Limb (tissue), 2 donors: ENCODE results near the gene MFGE8.

ENCODE experiments used
- DNase-seq, 2 donors: peaks; one replicate each; pipeline ENCODE4 v3.0.0-alpha.2; 2016; ENCODE audit errors: extremely low spot score in 2 of 2

The MFGE8 gene

DNA sequence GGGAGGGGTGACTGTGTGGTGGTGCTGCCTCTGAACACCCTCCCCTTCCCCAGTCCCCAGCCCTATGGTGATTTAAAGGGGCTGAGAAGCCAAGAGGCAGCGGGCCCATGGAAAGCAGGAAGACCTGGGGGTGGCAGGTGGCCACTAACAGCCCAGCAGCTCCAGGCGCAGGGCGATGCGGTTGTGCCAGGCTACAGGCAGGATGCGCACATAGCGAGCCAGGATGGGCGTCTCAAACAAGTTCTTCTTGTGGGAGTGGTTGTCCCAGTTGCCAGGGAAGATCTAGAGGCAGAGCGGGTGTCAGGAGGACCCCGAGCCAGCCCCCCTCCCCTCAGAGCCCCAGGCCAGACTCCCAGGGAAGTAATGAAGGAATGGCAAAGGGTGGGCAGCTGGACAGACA lies 13.9 kb downstream of the MFGE8 start:
- DNase-seq: no peak

DNA sequence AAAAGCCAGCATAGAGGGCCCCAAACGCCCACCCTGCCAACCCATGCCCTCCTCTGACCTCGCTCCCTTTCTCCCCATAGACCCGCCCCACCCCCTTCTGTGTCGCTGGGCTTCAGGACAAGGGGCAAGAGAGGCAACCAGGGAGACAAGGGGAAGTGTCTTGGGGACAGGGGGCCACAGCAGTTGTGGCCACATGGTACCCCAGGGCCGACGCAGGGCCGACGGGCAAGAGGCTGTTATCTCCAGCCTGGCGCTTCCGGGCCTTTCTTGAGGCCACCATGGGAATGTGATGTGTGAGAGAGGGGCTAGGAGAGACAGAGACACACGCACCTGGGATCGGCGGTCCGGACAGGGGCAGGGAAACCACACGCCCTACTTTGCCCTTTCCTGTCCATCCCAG lies 14.4 kb downstream of the MFGE8 start:
- DNase-seq: no peak

DNA sequence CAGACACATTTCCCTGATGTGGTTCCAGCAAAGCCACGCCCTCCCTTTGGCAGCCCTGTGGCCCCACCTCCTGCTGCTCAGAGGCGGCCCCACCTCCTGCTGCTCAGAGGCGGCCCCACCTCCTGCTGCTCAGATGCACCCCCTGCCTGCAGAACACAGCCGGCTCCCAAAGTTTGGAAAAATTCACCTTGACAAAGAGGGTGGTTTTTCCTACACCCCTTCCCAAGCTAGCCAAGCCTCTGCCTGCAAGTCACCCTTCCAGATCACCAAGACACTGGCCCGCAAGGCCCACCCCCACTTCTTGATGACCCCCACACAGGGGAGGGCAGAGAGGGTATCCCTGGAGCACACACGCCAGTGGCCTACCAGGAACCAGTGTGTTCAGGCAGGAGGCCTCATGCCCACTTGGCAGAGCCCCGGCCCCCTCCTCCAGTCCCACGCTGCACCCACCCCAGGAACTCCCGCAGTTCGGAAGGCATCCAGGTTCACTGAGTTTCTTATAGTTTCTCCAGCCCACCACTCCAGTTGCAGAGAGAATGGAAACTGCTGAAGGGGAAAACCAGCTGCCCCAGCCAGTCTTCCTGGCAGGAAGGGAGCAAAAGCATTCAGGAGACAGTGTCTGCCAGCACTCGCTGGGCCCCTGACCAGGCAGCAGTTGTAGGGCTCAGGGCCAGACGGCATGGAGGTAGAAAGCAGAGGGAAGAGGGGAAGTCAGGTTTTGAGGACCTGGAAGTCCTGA lies 15.6 kb downstream of the MFGE8 start:
- DNase-seq: peak; percentile 88 to 91

DNA sequence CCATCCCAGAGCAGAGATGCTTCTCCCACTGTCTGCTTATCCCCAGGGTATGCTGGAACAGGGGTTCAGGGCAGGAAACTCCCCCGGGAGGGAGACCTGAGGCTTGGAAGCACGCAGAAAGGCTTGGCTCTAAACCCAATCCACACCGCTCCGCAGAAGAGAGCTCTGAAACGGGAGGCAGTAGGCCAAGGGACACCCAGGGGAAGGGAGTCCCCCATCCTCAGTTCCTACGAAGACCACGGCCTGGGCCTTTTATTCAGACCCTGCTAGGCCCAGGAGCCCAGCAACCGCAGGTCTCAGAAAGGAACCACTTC lies 16.1 kb downstream of the MFGE8 start:
- DNase-seq: no peak

DNA sequence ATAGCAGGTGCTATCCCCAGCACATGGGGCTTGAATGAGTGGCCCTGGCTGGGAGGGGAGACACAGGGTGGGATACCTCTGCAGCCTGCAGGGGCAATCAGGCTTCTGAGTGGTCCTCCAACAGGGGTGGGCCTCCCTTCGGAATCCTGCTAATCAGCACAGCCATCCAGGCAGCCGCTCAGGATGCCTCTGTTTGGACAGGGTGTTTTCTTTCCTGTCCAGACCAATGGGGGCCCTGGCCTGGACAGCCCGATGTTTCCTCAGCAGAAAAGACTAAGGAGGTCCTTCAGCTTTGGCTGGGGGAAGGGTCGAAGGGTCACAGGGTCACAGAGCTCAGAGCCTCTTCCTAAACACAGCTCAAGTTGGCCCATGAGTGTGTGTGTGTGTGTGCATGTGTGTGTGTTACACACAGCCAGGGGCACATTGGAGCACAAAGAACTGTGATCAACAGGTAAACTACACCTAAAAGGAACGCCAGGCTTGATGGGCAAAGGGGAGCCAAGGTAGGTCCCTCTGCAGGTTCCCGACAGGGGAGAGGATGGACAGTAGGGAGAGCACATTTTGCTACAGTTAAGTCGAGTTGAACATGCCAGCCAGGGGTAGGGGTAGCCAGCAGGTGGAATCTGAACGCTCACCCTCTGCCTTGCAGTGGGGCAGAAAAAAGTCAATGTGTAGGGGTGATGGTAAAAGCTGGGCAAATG lies 16.7 kb downstream of the MFGE8 start:
- no peak for DNase-seq

DNA sequence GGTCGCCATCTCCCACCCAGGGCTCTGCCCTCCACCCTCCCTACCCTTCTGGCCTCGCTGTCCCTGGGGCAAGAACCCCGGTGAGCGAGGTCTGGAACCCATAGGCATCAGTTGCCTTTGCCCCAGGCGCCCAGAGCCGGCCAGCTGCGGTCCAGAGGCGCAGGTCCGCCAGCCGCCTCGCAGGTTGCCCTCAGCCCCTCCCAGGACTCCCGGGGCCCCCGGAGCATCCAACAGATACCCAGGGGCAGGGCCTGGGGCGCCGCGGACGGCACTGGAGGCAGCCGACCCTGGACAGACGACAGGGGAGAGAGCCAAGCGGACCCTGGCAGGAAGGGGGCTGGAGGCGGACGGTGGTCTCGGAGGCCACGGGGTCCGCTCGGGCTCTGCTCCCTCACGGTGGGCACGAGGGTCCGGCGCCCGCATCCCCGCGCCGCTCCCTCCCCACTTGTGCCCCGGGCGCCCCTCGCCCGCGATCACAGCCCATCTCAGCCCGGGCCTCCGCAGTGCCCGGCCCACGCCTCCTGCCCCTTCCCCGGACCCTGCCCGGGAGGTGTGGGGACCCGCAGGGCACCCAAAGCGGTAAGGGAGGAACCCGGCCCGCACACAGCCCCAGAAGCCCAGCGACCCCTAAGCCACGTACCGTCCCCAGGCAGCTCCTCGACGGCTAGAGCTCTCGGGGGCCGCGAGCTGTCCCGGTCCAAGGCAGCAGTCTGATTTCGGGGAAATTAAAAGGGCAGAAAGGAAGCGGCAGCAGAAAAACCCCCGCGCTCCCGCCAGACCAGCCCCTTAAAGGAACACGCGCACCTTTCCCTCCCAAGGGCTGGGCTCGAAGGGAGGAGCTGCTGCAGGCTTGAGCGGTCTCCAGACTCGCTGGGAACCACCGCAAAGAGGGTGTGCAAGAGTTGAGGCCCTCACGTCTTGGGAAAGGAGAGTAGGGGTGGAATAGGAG lies 18.1 kb downstream of the MFGE8 start, which contains the start of gene HAPLN3:
Gene HAPLN3 (minus strand): TSS at position 726 of the 949 bp plus-strand sequence. CDS start 8,246 bp downstream, outside the sequence.
- DNase-seq: peak in 1 of 2 donors; percentile 26

DNA sequence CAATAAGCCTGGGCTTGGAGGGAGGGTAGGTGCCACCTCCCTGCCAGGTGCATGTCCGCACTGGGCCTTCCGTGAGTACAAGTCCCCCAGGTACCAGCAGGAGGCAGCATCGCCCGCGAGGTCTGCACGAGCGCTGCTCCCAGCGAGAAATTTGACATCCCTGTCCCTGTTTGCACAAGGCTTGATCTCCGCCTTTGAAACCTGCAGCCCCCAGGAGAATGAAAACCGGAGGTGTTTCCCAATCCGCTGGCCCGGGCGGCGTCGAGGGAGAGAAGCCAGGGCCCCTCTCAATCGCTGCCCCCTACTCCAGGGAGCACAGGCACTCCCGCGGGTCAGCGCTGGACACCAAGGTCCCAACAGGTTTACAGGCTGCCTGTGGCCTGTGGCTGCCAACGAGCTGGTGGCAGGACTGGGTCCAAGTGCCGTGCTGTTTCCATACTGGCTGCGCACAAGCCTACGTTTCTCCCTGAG lies 18.8 kb downstream of the MFGE8 start:
- DNase-seq: peak; percentile 24 to 79

DNA sequence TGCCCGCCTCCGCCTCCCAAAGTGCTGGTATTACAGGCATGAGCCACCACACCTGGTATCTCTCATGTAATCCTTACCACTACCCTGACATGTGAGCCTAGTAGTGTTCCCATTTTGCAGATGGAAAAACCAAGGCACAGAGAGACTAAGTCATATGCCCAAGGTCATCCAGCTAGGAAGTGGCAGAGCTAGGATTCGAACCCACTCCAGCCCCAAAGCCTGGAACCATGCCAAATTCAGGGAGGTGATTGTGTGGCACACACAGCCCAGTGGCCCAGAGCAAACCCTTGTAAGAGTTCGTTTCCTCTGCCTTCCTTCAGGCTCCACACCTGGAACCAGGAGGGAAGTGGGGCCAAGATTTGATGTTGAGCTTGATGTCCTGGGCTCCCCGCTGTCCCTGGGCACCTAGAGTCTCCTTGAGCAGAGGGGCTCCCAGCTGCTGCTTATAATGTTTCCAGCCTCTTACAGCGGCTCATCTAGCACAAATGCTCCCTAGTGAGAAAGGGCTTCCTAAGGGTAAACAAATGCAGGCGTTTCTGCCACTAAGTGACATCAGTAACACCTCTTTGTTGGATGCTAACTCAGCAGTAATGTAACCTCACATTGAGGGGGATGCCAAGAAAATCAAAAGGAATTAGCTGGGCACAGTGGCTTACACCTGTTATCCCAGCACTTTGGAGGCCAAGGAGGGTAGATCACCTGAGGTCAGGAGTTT lies 21.5 kb downstream of the MFGE8 start:
- no peak for DNase-seq

DNA sequence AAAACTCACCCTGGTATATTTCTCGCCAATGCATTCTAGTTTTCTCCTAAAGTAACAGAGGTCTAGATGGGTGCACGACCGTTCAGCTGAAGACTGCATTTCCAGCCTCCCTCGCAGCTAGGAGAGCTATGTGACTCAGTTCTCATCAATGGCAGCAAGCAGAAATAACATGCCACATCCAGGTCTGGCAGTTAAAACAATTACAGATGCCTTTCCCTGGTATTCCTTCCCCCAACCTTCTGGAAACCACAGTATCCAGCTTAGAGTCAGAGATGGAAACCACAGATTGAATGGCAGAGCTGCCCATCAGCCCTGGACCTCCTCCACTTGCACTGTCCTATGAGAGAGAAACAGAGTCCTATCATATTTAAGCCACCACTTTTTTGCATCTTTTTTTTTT lies 22.7 kb downstream of the MFGE8 start:
- DNase-seq: no peak

DNA sequence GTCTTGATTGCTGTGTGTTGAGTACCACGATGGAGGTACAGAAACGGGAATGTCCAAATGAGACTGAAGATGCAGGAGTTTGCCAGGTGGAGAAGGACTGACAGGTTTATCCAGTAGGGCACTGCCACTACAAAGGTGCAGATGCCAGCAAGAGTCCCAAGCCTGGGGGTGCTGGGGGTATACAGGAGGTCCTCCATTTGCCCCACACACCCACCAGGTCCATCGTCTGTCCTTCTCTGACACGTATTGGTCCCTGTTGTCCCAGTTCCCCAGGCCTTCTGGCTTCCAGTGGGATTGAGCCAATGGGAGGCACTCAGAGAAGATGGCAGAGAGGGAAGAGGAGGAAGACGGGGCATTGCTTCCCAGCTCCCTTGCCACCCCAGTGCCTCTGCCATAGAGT lies 24.5 kb downstream of the MFGE8 start:
- DNase-seq: no peak

DNA sequence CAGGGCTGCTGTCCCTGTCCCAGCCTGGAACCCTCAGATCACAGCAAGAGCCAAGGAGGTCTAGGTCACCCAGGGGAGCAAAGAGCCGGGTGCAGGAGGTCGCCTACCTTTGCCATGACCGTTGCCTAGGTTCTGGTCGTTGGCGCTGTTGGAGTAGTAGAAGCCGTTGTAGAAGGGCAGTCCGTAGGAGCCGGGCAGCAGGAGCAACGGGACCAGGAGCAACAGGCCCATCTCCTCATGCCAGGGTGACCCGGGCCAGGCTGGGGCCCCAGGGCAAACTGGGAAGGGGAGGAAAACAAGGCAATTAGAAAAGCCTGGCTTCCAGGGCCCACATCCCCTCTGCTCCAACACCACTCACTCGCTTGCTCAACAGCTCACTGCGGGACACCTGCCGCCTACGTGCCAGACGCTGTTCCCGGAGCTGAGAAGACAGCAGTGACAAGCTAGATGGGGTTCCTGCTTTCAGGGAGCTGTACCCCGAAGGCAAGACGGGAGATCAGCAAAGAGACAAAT lies 26.1 kb downstream of the MFGE8 start:
- no peak for DNase-seq

DNA sequence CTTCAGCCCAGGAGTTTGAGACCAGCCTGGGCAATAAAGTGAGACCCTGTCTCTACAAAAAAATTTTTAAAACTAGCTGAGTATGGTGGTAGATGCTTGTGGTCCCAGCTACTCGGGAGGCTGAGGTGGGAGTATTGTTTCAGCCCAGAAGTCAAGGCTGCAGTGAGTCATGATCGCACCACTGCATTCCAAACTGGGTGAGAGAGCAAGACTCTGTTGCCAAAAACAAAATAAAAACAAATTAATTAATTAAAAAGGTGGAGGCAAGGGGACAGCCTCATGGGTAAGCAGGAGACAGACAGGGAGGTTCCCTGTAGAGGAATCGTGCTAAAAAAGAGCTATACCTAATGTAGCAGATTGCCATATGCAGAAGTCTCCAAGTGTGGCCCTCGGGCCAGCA lies 30.4 kb downstream of the MFGE8 start:
- DNase-seq: no peak

DNA sequence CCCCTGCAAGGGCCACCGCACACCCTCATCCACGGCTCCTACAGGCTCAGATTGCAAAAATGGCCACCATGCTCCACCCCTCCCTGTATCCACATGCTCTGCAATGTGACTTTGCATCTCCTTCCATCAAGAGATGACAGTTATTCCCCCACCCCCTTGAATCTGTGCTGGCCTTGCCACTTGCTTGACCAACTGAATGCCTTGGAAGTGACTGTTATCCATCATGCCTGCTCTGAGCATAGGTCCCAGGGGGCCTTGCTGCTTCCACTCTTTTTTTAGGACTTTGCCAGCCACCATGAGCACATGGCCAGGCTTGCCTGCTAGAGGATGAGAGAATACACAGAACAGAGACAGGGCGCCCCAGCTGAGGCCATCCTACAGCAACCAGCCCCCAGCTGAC lies 31.4 kb downstream of the MFGE8 start:
- DNase-seq: no peak

DNA sequence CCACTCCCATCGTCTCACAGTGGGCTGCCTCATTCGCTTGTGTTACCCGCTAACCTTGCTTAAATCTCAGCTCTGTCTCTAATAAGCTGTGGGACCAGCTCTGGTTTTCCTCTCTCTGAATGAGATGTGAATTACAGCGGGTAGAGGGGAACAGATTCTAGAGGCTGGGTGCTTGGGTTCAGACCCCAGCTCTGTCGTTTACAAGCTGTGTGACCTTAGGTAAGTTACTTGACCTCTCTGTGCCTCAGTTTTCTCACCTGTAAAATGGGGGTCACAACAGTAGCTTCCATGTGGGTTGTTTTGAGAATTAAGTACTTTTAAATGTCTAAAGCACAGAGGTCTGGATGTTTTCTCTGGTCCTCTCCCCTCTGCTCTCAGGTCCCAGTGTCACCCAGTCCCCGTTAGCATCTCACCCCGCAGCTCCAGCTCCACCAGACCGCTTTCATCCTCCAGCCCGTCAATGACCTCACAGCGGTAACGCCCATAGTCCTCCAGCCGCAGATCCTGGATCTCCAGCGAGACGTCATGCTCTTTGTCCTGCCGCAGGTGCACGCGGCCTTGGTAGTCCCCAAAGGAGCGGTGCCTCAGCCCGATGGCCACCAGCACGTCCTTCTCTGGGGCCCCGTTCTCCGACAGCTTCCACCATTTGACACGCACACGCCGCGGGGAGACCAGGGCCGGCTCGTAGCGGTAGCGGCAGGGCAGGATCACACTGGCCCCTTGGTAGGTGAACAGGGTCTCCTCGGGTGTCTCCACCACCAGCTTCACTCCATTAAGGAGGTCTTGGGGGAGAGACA lies 32.0 kb downstream of the MFGE8 start:
- no peak for DNase-seq

DNA sequence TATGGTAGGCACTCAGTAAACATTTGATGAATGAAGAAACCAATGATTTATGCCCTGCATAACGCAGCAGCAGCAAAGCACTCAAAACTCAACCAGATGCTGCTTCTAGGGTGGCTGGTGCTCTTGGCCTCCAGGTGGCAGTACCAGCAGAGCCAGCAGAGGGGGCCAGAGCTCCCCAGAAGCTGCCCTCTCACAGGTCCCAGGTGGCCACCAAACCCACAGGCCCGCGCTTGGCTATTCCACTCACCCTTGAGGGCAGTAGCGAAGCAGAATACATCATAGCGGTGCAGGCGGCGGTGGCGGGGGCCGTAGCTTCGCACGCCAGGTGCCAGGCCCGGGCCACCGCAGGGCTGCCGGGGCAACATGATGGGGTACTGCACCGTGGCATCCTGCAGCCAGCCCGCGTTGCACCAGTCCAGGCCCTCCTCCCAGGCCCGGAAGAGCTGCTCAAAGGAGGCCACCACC lies 34.4 kb downstream of the MFGE8 start:
- DNase-seq: no peak

DNA sequence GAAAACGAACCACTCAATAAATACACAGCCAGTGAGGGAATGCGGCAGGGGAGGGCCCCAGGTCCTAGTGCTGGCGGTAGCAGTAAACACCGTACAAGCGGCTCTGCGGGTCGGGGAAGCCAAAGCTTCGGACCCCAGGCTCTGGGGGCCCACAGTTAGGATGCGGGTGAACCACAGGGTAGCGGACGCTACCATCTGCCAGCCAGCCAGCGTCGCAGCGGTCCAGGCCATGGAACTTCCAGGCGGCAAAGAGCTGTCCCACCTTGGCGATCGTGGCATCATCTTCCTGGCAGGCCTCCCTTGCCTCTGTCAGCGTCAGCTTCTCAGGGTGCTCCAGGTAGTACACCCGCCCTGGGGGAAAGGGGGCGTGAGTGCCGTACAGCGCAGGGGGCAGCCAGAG lies 35.3 kb downstream of the MFGE8 start:
- no peak for DNase-seq

DNA sequence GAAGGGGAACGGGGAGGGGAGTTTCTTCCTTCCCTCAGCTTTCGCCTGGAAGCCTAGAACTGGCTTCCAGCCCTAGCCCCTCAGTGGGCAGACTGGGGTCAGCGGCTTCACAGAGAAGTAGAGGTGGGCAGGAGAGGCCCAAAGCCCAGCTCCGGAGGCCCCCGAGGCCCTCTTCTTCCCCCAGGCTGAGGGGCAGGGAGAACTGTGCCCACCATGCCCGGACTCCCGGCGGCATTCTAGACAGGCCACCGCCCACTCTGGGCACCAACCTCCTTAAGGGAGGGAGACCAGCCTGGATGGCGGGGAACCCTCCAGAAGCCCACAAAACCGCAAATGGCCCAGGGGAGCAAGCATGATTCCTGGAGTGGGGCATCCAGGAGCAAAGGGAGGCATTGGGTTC lies 35.8 kb downstream of the MFGE8 start:
- DNase-seq: no peak

DNA sequence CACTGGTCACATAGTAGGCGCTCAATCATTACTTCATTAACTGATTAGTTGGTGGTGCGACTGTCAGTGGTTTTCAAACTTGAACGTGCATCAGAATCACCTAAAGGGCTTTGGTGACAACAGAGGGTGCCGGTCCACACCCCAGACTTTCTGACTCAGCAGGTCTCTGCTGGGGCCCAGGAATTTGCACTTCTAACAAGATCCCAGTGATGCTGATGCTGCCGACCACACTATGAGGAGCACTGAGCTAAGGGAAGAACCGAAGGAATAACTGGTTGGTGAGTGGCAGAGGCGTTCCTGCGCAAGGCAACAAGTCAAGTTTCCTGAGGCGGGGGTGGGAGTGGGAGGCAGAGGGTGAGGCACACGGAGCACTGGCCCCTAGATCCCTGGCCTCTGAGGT lies 36.6 kb downstream of the MFGE8 start:
- DNase-seq: no peak

DNA sequence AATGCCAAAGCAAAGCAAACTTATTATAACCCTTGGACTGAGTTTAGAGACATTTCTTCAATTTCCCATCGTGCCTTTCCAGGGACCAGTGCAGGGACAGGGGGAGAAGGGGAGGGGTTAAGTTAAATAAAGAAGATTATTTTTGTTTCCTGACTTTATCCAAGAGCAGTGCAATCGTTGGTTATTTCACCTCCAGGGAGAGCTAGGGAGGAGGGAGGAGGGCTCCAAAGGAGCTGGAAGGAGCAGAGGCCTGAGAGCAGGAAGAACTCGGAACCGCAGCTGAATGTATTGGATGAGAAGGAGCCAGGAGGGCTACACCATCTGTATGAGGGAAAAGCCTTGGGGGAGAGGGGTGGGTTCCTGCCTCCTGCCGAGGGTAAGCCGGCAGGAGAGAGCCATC lies 38.5 kb downstream of the MFGE8 start:
- no peak for DNase-seq

DNA sequence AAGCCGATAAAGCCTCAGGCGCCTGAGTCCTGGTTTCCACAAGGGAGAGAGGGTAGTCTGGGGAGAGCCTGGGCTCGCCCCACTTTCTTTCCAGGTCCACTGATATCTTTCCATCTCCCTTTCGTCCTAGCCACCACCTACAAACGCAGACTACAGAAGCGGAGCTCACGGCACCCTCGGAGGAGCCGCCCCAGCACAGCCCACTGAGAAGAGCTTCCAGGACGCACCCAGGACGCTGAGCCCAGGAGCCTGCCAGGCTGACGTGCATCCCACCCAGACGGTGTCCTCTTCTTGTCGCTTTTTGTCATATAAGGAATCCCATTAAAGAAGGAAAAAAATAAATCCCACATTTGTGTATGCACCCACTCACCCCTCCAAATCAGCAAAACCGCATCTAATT lies 38.9 kb downstream of the MFGE8 start:
- no peak for DNase-seq
